Upper lobe of left lung (tissue), 6 donors: ENCODE results near the gene CACNA1H. TPM values are rescaled to one million over a fixed set of nuclear protein-coding genes. Genes with fewer than 3 reads are reported as not detected.
A peak's percentile ranks its signal among the peaks of the same experiment; 100 is the strongest.

Experiments used
- ATAC-seq, 2 donors: fragments of 200-7000 bp; cut with Tn5 transposase; one replicate each; pipeline ENCODE4 v1.9.1; 2022; ENCODE audit warnings: mild to moderate bottlenecking in 2 of 2, moderate library complexity in 2 of 2; ENCODE audit not compliant: low FRiP score in 2 of 2
- DNase-seq, 2 donors: peaks; one replicate each; pipeline ENCODE4 v3.0.0-alpha.2; 2019 to 2020
- H3K27ac ChIP-seq, 4 donors: fragments of 200-600 bp; sonication (generic); one replicate each; pipeline ENCODE4 v1.5.1; 2016 to 2019
- H3K27me3 ChIP-seq, 4 donors: fragments of 200-600 bp; sonication (generic); one replicate each; pipeline ENCODE4 v1.5.1; 2017 to 2019
- H3K36me3 ChIP-seq, 4 donors: fragments of 200-600 bp; sonication (generic); one replicate each; pipeline ENCODE4 v1.5.1; 2016 to 2019
- H3K4me1 ChIP-seq, 4 donors: fragments of 200-600 bp; sonication (generic); one replicate each; pipeline ENCODE4 v1.5.1; 2018 to 2019
- H3K4me3 ChIP-seq, 4 donors: fragments of 200-600 bp; sonication (generic); one replicate each; pipeline ENCODE4 v1.5.1; 2017 to 2019; ENCODE audit warnings: mild to moderate bottlenecking in 2 of 4, moderate library complexity in 1 of 4
- H3K9me3 ChIP-seq, 4 donors: fragments of 200-600 bp; sonication (generic); one replicate each; pipeline ENCODE4 v1.5.1; 2018 to 2019
- EP300 ChIP-seq, 4 donors: sonication (generic); formaldehyde crosslinking; IDR thresholded peaks; one replicate each; pipeline ENCODE4 v1.5.1; 2017; ENCODE audit warnings: antibody characterized with exemption in 4 of 4, control low read depth in 2 of 4
- POLR2A ChIP-seq, 4 donors: fragments of 450-650 bp; IDR thresholded peaks; one replicate each; pipeline ENCODE4 v1.5.1; 2016 to 2017; ENCODE audit warnings: antibody characterized with exemption in 4 of 4, mild to moderate bottlenecking in 2 of 4
- POLR2AphosphoS5 ChIP-seq, 2 donors: sonication (generic); formaldehyde crosslinking; IDR thresholded peaks; one replicate each; pipeline ENCODE4 v1.5.1; 2017; ENCODE audit warnings: antibody characterized with exemption in 2 of 2
- WGBS, 2 donors: methylation state at CpG; one replicate each; pipeline ENCODE4 v1.1.5; 2017 to 2018; 5-methylcytosine and 5-hydroxymethylcytosine counted together
- total RNA-seq, 6 donors: library from RNA; depleted of rRNA in 4 of 6; stranded (reverse); fragments of >200 nt in 4 of 6; gene quantifications; one replicate each; pipeline versions ENCODE4 v1.1.0 to v1.2.1, GENCODE V29; 2016 to 2021
- TF ChIP-seq, protein P1 (sequence below), 6 experiments: fragments of 450-650 bp in 4 of 6; fragments of 200-600 bp in 2 of 6; sonication (generic) in 2 of 6; IDR thresholded peaks; one replicate each; pipeline ENCODE4 v1.5.1; 2016 to 2019; ENCODE audit warnings: antibody characterized with exemption in 6 of 6
- donor health status: DM: no; HTN: no; CAD: no; lungs with moderate emphysema.
- donor health status: DM: no; HTN: yes; CAD: no; lungs with severe emphysema.

Gene CACNA1H
- total RNA-seq, 6 donors from 2014 or later, result 6.4 to 46.1 (median 9.3) TPM

DNA sequence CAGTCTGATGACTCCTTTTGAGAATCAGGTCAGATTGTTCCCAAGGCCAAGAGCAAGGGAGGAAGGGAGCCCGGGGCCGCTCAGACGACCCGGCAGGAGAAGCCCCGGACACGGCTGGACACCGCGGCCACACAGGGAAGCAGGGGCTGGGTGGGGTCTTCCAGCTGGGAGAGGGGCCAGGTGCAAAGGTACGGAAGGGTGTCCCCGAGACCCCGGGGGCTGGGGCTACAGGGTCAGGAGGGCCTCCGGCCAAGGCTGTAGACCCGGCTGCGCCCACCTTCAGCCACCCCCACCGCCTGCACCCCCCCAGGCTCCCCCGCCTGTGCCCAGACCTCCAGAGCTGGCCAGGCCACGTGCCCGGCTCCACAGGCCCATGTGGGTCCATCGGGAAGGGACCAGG lies 35.0 kb upstream of the CACNA1H start:
- peaks cover 0 to 6% (median 0%) of the 10 kb centered on the region in 4 donors for H3K27me3 ChIP-seq
- no peaks in the 10 kb centered on the region for H3K36me3 ChIP-seq
- WGBS, 2 donors, result 55 to 70% methylated on average over 13 to 17 of the region's 19 CpGs
- no peak overlapping the region for H3K4me3 ChIP-seq
- ATAC-seq, result no peak
- no peaks in the 10 kb centered on the region for H3K9me3 ChIP-seq
- H3K27ac ChIP-seq, result no peak overlapping the region
- no peak for TF ChIP-seq EP300 (IDR thresholded peaks at IDR 0.05)
- TF ChIP-seq, protein P1, sequence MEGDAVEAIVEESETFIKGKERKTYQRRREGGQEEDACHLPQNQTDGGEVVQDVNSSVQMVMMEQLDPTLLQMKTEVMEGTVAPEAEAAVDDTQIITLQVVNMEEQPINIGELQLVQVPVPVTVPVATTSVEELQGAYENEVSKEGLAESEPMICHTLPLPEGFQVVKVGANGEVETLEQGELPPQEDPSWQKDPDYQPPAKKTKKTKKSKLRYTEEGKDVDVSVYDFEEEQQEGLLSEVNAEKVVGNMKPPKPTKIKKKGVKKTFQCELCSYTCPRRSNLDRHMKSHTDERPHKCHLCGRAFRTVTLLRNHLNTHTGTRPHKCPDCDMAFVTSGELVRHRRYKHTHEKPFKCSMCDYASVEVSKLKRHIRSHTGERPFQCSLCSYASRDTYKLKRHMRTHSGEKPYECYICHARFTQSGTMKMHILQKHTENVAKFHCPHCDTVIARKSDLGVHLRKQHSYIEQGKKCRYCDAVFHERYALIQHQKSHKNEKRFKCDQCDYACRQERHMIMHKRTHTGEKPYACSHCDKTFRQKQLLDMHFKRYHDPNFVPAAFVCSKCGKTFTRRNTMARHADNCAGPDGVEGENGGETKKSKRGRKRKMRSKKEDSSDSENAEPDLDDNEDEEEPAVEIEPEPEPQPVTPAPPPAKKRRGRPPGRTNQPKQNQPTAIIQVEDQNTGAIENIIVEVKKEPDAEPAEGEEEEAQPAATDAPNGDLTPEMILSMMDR (IDR thresholded peaks at IDR 0.05), result no peak
- TF ChIP-seq POLR2AphosphoS5 (IDR thresholded peaks at IDR 0.05), result no peak
- TF ChIP-seq POLR2A (IDR thresholded peaks at IDR 0.05), result no peak
- DNase-seq, result peak in 1 of 2 donors; percentile 66
- H3K4me1 ChIP-seq, result no peaks in the 10 kb centered on the region

DNA sequence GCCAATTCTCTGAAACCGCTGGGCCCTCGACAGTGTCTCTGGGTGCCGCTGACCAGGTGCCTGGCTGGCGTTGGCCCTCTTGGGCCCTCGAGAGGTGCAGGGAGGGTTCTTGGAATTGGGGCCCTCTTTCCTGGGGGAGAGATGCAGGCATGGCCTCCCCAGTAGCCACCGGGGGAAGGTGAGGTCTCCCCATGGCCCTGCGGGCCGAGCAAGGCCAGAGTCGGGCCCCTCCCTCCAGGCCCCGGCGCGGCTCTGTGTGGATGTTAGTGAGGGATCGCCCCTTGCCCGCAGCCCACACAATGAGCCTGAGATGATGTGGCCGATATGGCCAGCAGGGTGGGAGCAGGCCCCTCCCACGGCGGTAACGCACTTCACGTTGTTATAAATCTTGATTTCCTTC lies 33.8 kb upstream of the CACNA1H start:
- Histone ChIP-seq H3K36me3 (no peaks in the 10 kb centered on the region), H3K4me3 (no peak overlapping the region), H3K9me3 (no peaks in the 10 kb centered on the region), H3K4me1 (no peaks in the 10 kb centered on the region), H3K27me3 (peaks cover 0 to 6% (median 0%) of the 10 kb centered on the region in 4 donors), H3K27ac (no peak overlapping the region)
- DNase-seq, result no peak
- TF ChIP-seq, protein P1 (IDR thresholded peaks at IDR 0.05), result no peak
- TF ChIP-seq POLR2AphosphoS5 (IDR thresholded peaks at IDR 0.05) (no peak), EP300 (IDR thresholded peaks at IDR 0.05) (no peak), POLR2A (IDR thresholded peaks at IDR 0.05) (no peak)
- 61% methylated on average over 12 of the region's 19 CpGs; no CpG with 5 or more reads in 1 of the 2 donors for WGBS, 2 donors
- no peak for ATAC-seq

DNA sequence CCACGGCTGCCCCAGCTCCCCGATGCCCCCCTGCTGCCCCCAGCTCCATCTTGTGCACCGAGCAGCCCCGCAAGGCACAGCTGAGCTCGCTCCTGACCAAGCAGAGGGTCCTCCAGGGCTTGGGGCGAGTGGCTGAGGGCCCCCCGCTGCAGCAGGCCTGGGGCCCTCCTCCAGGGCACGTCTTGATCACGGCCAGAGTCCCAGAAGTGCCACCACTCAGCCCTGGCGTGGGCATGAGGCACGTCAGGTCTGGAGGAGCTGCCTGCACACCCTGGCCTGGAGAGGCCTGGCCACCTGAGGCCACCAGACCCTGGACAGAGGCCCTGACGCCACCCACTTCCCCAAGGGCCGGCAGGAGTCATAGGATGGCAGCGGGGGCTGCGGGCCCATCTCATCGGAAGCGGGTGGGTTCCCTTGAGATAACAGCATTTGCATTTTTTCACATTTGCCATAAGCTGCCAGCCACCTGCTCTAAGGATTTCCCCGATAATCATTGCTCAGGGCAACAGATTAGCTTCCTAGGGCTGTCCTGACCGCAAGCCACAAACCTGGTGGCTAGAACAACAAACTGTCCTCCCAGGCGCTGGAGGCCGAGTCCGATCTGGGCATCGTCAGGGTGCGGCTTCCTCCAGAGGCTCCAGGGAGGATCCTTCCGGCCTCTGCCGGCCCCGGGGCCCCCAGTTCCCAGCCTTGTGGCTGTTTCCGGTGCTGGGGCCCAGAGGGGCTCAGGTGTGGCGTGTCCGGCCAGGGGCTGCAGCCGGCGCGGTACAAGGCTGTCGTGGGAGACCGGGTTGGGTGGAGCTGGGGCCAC lies 32.9 kb upstream of the CACNA1H start:
- Histone ChIP-seq H3K4me3 (no peak overlapping the region), H3K36me3 (no peaks in the 10 kb centered on the region), H3K9me3 (no peaks in the 10 kb centered on the region), H3K4me1 (no peaks in the 10 kb centered on the region), H3K27me3 (peaks cover 0 to 6% (median 0%) of the 10 kb centered on the region in 4 donors), H3K27ac (no peak overlapping the region)
- peak in 1 of 2 donors; percentile 81 for DNase-seq
- no peak for TF ChIP-seq POLR2A (IDR thresholded peaks at IDR 0.05)
- TF ChIP-seq POLR2AphosphoS5 (IDR thresholded peaks at IDR 0.05), result no peak
- TF ChIP-seq, protein P1 (IDR thresholded peaks at IDR 0.05), result no peak
- TF ChIP-seq EP300 (IDR thresholded peaks at IDR 0.05), result no peak
- WGBS, 2 donors, result 61 to 68% methylated on average over 29 to 30 of the region's 35 CpGs
- ATAC-seq, result no peak

DNA sequence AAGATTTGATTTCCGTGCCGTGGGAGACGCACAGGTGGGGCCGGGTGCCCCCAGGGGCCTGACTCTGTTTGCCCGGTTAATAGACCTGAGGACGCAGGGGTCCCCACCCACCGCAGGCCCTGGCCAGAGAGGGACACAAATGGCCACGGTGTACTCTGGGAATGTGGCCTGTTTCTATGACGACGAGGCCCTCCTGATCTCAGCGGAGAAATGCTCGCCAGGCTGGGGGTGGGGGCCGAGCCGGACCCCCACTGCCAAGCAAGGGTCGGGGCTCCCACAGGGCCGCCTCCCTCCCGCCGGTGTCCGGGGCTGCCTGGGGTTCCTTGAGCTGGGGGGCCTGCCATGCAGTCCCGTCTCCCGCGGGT lies 32.3 kb upstream of the CACNA1H start:
- DNase-seq, result no peak
- H3K9me3 ChIP-seq, result no peaks in the 10 kb centered on the region
- ATAC-seq, result no peak
- 46 to 69% methylated on average over 14 to 21 of the region's 22 CpGs for WGBS, 2 donors
- H3K36me3 ChIP-seq, result no peaks in the 10 kb centered on the region
- H3K4me3 ChIP-seq, result no peak overlapping the region
- TF ChIP-seq EP300 (IDR thresholded peaks at IDR 0.05) (no peak), POLR2A (IDR thresholded peaks at IDR 0.05) (no peak)
- no peak overlapping the region for H3K27ac ChIP-seq
- H3K27me3 ChIP-seq, result peaks cover 0 to 6% (median 0%) of the 10 kb centered on the region in 4 donors
- H3K4me1 ChIP-seq, result no peaks in the 10 kb centered on the region

DNA sequence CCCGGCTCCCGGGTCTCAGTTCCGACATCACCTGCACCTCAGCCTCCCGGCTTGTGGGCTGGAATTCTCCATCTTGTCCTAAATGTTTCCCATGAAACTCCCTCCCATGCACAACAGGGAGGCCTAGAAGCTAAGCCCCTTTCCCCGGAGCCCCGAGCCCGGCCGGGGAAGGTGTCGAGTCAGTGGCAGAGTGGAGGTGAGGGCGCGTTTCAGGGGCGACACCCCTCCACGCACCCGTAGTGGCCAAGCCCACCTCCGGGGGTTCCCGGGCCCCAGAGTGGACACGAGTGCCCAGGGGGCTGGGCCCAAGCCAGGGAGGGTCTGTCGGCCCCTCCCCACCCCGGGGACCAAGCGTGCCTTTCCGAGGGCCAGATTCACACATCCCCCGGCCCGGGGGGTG lies 31.9 kb upstream of the CACNA1H start:
- Histone ChIP-seq H3K9me3 (no peaks in the 10 kb centered on the region), H3K4me3 (no peak overlapping the region), H3K4me1 (no peaks in the 10 kb centered on the region), H3K36me3 (no peaks in the 10 kb centered on the region), H3K27me3 (peaks cover 0 to 6% (median 0%) of the 10 kb centered on the region in 4 donors), H3K27ac (no peak overlapping the region)
- peak in 1 of 2 donors; percentile 80 for DNase-seq
- TF ChIP-seq POLR2AphosphoS5 (IDR thresholded peaks at IDR 0.05) (no peak), EP300 (IDR thresholded peaks at IDR 0.05) (no peak), POLR2A (IDR thresholded peaks at IDR 0.05) (no peak)
- TF ChIP-seq, protein P1 (IDR thresholded peaks at IDR 0.05), result no peak
- WGBS, 2 donors, result 63 to 69% methylated on average over 12 to 14 of the region's 23 CpGs
- ATAC-seq, result no peak
